ENCODE measurements around the gene ABO.
"Not testable (repeated sequence)": the region's sequence is repeated elsewhere in the genome, so short reads cannot be mapped to it uniquely, and the experiment has no call there.

The ABO gene

DNA sequence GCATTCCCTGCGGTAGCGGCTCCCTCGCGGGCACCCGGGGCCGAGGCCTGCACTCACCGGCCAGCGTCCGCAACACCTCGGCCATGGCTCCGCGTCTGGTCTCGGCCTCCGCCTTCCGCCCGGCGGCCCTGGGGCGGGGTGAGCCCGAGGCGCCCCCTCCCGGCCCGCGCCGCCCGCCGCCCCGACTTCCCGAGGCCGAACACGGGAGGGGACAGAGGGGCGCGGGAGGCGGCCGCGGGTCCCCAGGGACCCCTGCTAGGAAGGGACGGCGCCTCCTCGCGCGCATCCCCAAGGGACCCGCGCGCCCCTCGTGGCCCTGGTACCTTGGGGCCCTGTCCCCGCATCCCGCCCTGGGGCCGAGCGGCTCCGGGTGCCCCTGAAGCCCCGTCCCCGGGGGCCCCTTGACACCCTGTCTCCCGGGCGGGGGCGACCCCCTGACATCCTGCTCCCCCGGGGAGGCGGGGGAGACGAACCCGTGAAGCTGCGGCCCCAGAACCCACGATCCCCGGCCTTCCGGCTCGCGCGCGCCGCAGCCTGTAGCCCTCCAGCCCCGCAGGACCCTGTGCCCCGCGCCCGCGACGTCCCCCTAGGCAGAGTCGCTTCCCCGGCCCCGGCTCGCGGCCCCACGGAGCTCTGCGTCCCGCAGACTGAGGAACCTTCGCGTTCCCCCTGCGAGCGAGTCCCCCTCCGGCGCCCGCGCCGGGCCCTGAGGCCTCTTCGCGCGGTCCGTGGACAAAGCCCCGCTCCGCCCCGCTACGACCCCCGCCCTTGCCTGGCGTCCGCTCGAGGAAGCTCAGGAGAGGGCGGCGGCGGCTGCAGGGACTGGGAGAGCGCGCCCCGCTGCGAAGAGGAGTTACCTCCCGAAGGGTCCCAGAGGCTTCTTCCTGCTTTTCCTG lies at the start of gene ABO:
Gene ABO (minus strand): TSS at position 97 of the 896 bp plus-strand sequence.
- H3K4me3 ChIP-seq (ENCODE audit: low read depth, low read length) = no peak within 1 kb of the TSS

DNA sequence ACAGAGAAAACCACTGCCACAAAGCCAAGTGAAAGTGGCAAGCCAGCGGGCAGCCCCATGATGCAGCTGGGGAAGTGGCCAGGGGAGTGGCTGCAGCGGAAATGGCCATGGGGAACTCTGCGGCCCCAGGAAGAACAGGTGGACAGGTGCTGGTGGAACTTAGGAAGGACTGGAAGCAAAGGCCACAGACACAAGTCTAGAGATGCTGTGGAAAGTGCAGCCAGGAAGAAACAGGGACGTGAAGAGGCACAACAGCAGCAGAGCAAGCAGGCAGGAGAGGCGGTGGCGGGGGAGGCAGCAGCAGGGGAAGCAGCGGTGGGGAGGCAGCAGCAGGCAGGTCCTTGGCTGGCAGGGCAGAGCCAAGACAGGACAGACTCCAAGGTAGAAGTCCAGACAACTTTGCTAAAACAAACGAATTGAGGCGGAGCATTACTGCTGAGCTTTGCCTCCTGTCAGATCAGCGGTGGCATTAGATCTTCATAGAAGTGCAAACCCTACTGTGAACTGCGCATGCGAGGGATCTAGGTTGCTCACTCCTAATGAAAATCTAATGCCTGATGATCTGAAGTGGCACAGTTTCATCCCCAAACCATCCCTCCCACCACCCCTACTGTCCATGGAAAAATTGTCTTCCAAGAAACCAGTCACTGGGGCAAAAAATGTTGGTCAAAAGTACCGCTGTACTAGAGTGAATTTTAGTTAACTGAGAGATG lies 49.1 kb upstream of the ABO start:
- TF ChIP-seq, protein P1, sequence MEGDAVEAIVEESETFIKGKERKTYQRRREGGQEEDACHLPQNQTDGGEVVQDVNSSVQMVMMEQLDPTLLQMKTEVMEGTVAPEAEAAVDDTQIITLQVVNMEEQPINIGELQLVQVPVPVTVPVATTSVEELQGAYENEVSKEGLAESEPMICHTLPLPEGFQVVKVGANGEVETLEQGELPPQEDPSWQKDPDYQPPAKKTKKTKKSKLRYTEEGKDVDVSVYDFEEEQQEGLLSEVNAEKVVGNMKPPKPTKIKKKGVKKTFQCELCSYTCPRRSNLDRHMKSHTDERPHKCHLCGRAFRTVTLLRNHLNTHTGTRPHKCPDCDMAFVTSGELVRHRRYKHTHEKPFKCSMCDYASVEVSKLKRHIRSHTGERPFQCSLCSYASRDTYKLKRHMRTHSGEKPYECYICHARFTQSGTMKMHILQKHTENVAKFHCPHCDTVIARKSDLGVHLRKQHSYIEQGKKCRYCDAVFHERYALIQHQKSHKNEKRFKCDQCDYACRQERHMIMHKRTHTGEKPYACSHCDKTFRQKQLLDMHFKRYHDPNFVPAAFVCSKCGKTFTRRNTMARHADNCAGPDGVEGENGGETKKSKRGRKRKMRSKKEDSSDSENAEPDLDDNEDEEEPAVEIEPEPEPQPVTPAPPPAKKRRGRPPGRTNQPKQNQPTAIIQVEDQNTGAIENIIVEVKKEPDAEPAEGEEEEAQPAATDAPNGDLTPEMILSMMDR (IDR thresholded peaks at IDR 0.05; ENCODE audit: borderline replicate concordance, insufficient read depth, low read depth, low read length) = no peak

More for the DNA sequence above, at the start of gene ABO:
- TF ChIP-seq, protein P1 (IDR thresholded peaks at IDR 0.05; ENCODE audit: borderline replicate concordance, insufficient read depth, low read depth, low read length) = no peak

DNA sequence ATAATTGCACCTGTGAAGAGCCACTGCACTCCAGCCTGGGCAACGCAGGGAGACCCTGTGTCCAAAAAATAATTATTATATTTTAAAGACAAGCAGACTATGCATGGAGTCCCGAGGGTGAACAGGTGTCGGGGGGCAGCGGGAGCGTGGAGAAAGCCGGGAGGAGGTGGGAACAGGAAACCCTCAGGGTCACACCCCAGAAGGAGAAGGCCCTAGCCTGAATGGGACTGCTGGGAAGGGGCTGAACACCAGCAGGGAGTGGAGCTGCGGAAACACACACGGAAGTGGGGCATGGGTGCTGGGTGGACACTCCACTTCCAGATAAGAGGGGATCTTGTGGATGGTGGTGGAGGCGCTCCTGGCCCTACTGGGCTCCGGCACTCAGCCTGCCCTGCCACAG lies 48.2 kb upstream of the ABO start:
- TF ChIP-seq, protein P1 (IDR thresholded peaks at IDR 0.05; ENCODE audit: borderline replicate concordance, insufficient read depth, low read depth, low read length) = no peak

More for the DNA sequence above, 49.1 kb upstream of the ABO start:
- no peak overlapping the region for H3K4me3 ChIP-seq (ENCODE audit: low read depth, low read length)

DNA sequence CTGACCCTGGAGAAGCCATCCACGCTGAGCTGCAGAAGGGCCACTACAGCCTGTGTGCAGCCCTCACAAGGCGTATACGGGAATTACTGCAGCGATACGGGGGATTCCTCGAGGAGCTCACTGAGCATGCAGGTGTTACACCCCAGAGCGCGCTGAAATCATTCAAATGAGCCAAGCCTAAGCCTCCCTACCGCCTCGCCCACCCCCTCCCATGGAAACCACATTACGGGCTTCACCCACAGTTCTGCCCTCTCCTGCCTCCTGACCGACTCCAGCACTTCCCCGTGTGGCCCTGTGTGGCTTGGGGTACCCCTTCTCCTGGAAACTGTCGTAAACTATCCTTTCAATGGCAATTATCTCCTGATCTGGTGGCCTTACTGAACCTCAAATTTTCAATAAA lies 47.7 kb upstream of the ABO start:
- H3K4me3 ChIP-seq (ENCODE audit: low read depth, low read length) = no peak overlapping the region
- TF ChIP-seq, protein P1 (IDR thresholded peaks at IDR 0.05; ENCODE audit: borderline replicate concordance, insufficient read depth, low read depth, low read length) = no peak

More for the DNA sequence above, 48.2 kb upstream of the ABO start:
- no peak overlapping the region for H3K4me3 ChIP-seq (ENCODE audit: low read depth, low read length)

DNA sequence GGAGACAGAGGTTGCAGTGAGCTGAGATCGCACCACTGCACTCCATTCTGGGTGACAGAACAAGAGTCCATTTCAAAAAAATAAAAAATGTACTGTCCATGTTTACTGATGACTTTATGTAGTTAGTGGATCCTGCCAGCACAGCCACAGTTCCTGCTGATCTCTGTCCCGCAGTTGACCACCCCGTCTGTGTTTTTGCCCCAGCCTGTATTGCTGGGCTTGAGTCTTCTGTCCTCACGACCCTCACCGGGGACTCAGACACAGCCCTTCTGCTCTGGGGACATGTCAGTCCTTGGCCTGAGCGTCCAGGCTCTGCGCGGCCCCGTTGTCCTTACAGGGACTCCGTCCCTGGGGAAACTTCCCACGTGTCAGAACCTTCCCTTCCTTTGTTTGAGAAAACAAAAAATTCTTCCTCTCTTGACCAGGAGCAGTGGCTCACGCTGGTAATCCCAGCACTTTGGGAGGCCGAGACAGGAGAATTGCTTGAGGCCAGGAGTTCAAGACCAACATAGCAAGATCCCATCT lies 46.5 kb upstream of the ABO start:
- no peak overlapping the region for H3K4me3 ChIP-seq (ENCODE audit: low read depth, low read length)
- TF ChIP-seq, protein P1 (IDR thresholded peaks at IDR 0.05; ENCODE audit: borderline replicate concordance, insufficient read depth, low read depth, low read length) = no peak

DNA sequence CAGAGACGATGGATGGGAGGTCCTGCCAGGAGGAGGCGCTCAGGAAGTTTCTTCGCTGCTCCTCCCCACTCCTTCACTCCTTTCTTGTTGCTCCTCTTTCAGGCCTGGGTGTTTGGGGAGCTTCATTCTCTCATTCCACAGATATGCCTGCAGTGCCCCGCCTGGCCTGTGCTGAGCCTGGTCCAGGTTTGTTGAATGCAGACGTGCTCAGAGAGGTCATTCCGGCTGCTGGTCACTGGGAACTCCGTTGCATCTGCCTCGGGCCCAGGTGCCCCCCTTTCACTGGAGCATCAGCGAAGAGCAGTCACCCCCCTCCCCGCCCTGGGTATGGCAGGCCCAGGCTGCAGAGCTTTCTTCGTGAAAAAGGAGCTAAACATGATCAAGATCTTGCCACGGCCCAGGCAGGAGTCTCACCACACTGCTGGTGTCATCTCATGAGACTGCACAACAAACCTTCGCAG lies 45.5 kb upstream of the ABO start:
- TF ChIP-seq, protein P1 (IDR thresholded peaks at IDR 0.05; ENCODE audit: borderline replicate concordance, insufficient read depth, low read depth, low read length) = no peak
- no peak overlapping the region for H3K4me3 ChIP-seq (ENCODE audit: low read depth, low read length)

DNA sequence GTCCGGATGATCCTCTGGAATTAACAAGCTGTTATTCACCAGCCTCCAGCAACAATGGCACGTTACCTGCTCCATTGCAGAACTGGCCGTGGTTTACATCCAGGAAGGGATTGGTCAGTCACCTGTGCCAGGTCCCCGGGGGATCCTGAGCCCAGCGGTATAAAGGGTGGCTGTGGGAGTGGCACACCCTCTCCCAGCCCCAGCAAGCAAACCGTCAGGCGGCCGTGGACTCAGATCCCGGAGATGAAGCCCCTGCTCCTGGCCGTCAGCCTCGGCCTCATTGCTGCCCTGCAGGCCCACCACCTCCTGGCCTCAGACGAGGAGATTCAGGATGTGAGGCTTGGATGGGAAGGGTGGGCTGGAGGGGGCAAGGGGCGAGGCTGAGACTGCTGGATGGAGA lies 42.5 kb upstream of the ABO start:
- H3K4me3 ChIP-seq (ENCODE audit: low read depth, low read length) = not testable (repeated sequence)
